HCT116 (cell line): ENCODE data around the gene CATSPERE. TPM values are rescaled to one million over a fixed set of nuclear protein-coding genes. Genes with fewer than 3 reads are reported as not detected.

Source experiments
- ATAC-seq: fragments of 200-7000 bp; cut with Tn5 transposase; 2 replicates; pipeline ENCODE4 v1.9.1; 2020; ENCODE audit warnings: mild to moderate bottlenecking, moderate library complexity
- BruUV-seq: library from RNA; stranded (reverse); fragments of 400-500 nt; replicated peaks from 2 replicates; lab custom pipeline; 2021; lab: Mats Ljungman, UMichigan
- CTCF ChIA-PET: fragments of 300-600 bp; sonication (Branson Sonifier 250); formaldehyde crosslinking; loops from one replicate; lab custom pipeline; 2021; ENCODE audit warnings: antibody characterized with exemption; lab: Charles Lee
- POLR2A ChIA-PET: fragments of 300-600, 350-600 bp; sonication (Branson Sonifier 250); formaldehyde crosslinking; loops from one replicate; lab custom pipeline; 2021; ENCODE audit warnings: antibody characterized with exemption; lab: Charles Lee
- RAD21 ChIA-PET, 2 experiments: fragments of 300-600 bp; sonication (Branson Sonifier 250); formaldehyde crosslinking; loops; one replicate each; lab custom pipeline; 2023; ENCODE audit warnings: low total read pairs in 2 of 2; ENCODE audit not compliant: uncharacterized antibody in 2 of 2, unreplicated experiment in 2 of 2, low non-redundant PET in 1 of 2; lab: Charles Lee
- DNase-seq: peaks from one replicate; pipeline ENCODE4 v3.0.0-alpha.2; 2010; ENCODE audit warnings: low read depth, low spot score
- H2AFZ ChIP-seq: fragments of 200-600 bp; shearing (Covaris generic), sonication (generic); 2 replicates; pipeline ENCODE4 v1.6.1; 2017; ENCODE audit warnings: low read depth, mixed run types, mixed read lengths, antibody characterized with exemption, low read length; ENCODE audit not compliant: poor library complexity, severe bottlenecking
- H3K27ac ChIP-seq: 2 replicates; pipeline ENCODE4 v1.5.1; 2012; ENCODE audit warnings: low read depth, low read length
- H3K27me3 ChIP-seq: fragments of 200-600 bp; sonication (generic); 2 replicates; pipeline ENCODE4 v1.6.1; 2016; ENCODE audit warnings: mixed run types, low read length, mixed read lengths; ENCODE audit not compliant: insufficient read depth
- H3K36me3 ChIP-seq, 2 experiments: fragments of 200-500 bp in 1 of 2; fragments of 200-600 bp in 1 of 2; sonication (Bioruptor generic) in 1 of 2; sonication (generic) in 1 of 2; 2 replicates each; pipeline versions ENCODE4 v1.5.1 to v1.6.1; 2014 to 2016; ENCODE audit warnings: low read length in 2 of 2, inconsistent platforms in 1 of 2, mixed read lengths in 1 of 2, mixed run types in 1 of 2; ENCODE audit not compliant: insufficient read depth in 2 of 2, control insufficient read depth in 1 of 2
- H3K4me1 ChIP-seq, 2 experiments: fragments of 200-600 bp in 1 of 2; sonication (generic) in 1 of 2; 2 replicates each; pipeline versions ENCODE4 v1.5.1 to v1.6.1; 2012 to 2017; ENCODE audit warnings: low read length in 2 of 2, inconsistent platforms in 1 of 2, mild to moderate bottlenecking in 1 of 2, mixed read lengths in 1 of 2, mixed run types in 1 of 2, moderate library complexity in 1 of 2; ENCODE audit not compliant: insufficient read depth in 2 of 2, control insufficient read depth in 1 of 2
- H3K4me2 ChIP-seq: fragments of 200-600 bp; sonication (generic); 2 replicates; pipeline ENCODE4 v1.6.1; 2017; ENCODE audit warnings: mixed run types, low read length, mixed read lengths
- H3K4me3 ChIP-seq, 2 experiments: fragments of 200-600 bp in 1 of 2; sonication (generic) in 1 of 2; replicated peaks in 1 of 2; 2 replicates each; pipeline ENCODE4 v1.5.1; 2011 to 2016; ENCODE audit warnings: low read length in 2 of 2, control low read depth in 1 of 2, low read depth in 1 of 2, mild to moderate bottlenecking in 1 of 2, mixed read lengths in 1 of 2, mixed run types in 1 of 2
- H3K79me2 ChIP-seq: fragments of 200-600 bp; sonication (generic); 2 replicates; pipeline ENCODE4 v1.6.1; 2017; ENCODE audit warnings: mild to moderate bottlenecking, mixed run types, low read length, moderate library complexity, mixed read lengths; ENCODE audit not compliant: insufficient read depth
- H3K9ac ChIP-seq: fragments of 200-600 bp; sonication (generic); 2 replicates; pipeline ENCODE4 v1.6.1; 2016; ENCODE audit warnings: low read length, mixed read lengths
- H3K9me2 ChIP-seq: fragments of 200-600 bp; sonication (generic), shearing (Covaris generic); 2 replicates; pipeline ENCODE4 v1.6.1; 2017; ENCODE audit warnings: mixed run types, mild to moderate bottlenecking, moderate library complexity; ENCODE audit not compliant: insufficient read depth
- H3K9me3 ChIP-seq, 2 experiments: fragments of 200-500 bp in 1 of 2; fragments of 200-600 bp in 1 of 2; sonication (Bioruptor generic) in 1 of 2; sonication (generic) in 1 of 2; 2 replicates each; pipeline ENCODE4 v1.6.1; 2014 to 2017; ENCODE audit warnings: low read length in 2 of 2, mixed read lengths in 2 of 2, inconsistent platforms in 1 of 2, low read depth in 1 of 2, mild to moderate bottlenecking in 1 of 2, mixed run types in 1 of 2, moderate library complexity in 1 of 2; ENCODE audit not compliant: control insufficient read depth in 1 of 2, insufficient read depth in 1 of 2
- H4K20me1 ChIP-seq: fragments of 200-600 bp; sonication (generic), shearing (Covaris generic); 2 replicates; pipeline ENCODE4 v1.6.1; 2017; ENCODE audit warnings: mixed run types, mild to moderate bottlenecking, moderate library complexity; ENCODE audit not compliant: insufficient read depth
- CBX3 ChIP-seq: IDR thresholded peaks from 2 replicates; pipeline ENCODE4 v1.6.1; 2012; ENCODE audit warnings: low read depth
- CEBPB ChIP-seq: IDR thresholded peaks from 2 replicates; pipeline ENCODE4 v1.6.1; 2012; ENCODE audit warnings: low read depth
- CTCF ChIP-seq, 3 experiments: fragments of 200-600 bp in 1 of 3; sonication (generic) in 1 of 3; IDR thresholded peaks in 2 of 3; conservative IDR thresholded peaks in 1 of 3; 2 replicates each; pipeline ENCODE4 v1.5.1; 2012 to 2017; ENCODE audit warnings: low read depth in 2 of 3, low read length in 2 of 3, antibody characterized with exemption in 1 of 3, borderline replicate concordance in 1 of 3, control low read depth in 1 of 3, mild to moderate bottlenecking in 1 of 3, mixed read lengths in 1 of 3, mixed run types in 1 of 3, moderate library complexity in 1 of 3; ENCODE audit not compliant: insufficient read depth in 1 of 3
- POLR2A ChIP-seq: IDR thresholded peaks from 2 replicates; pipeline ENCODE4 v1.7.0; 2011; ENCODE audit warnings: borderline replicate concordance; ENCODE audit not compliant: insufficient read depth, insufficient read length; ENCODE audit errors: extremely low read depth
- SIN3A ChIP-seq: IDR thresholded peaks from 2 replicates; pipeline ENCODE4 v1.6.1; 2012; ENCODE audit warnings: low read depth
- SP1 ChIP-seq: IDR thresholded peaks from 2 replicates; pipeline ENCODE4 v1.6.1; 2012; ENCODE audit warnings: low read depth
- SRF ChIP-seq: IDR thresholded peaks from 2 replicates; pipeline ENCODE4 v1.6.1; 2012; ENCODE audit warnings: low read depth
- intact Hi-C: fragments of 100-400 bp; cut with micrococcal nuclease; formaldehyde crosslinking; loops from 2 replicates; pipeline ENCODE4 v1.10.0; 2022
- total RNA-seq: library from RNA; stranded (reverse); gene quantifications from one replicate; pipeline ENCODE4 v1.2.1, GENCODE V29; 2021; ENCODE audit not compliant: unreplicated experiment
- TF ChIP-seq, protein P1 (sequence below): IDR thresholded peaks from 2 replicates; pipeline ENCODE4 v1.6.1; 2012; ENCODE audit warnings: low read depth

Gene CATSPERE
- total RNA-seq, 1 experiment from 2014 or later: 0.34 TPM

GRCh38 chr1:244634546-244634945 lies 173.5 kb downstream of the CATSPERE start:
- no peak overlapping the region for H3K27ac ChIP-seq
- H3K4me2 ChIP-seq: no peak overlapping the region
- CTCF ChIA-PET: no interaction called here
- no peaks in the 10 kb centered on the region for H3K36me3 ChIP-seq
- POLR2A ChIA-PET: no interaction called here
- H3K9ac ChIP-seq: no peak overlapping the region
- ATAC-seq: no peak
- DNase-seq: no peak
- no TSS peak for BruUV-seq
- H4K20me1 ChIP-seq: no peaks in the 10 kb centered on the region
- H3K79me2 ChIP-seq: no peaks in the 10 kb centered on the region
- no peak overlapping the region for H3K4me3 ChIP-seq
- RAD21 ChIA-PET: no interaction called here
- no peaks in the 10 kb centered on the region for H3K4me1 ChIP-seq
- H3K9me2 ChIP-seq: no peaks in the 10 kb centered on the region
- no peaks in the 10 kb centered on the region for H3K9me3 ChIP-seq
- no peak overlapping the region for H2AFZ ChIP-seq
- intact Hi-C loops: no loop called here
- no peaks in the 10 kb centered on the region for H3K27me3 ChIP-seq
- TF ChIP-seq, protein P1, sequence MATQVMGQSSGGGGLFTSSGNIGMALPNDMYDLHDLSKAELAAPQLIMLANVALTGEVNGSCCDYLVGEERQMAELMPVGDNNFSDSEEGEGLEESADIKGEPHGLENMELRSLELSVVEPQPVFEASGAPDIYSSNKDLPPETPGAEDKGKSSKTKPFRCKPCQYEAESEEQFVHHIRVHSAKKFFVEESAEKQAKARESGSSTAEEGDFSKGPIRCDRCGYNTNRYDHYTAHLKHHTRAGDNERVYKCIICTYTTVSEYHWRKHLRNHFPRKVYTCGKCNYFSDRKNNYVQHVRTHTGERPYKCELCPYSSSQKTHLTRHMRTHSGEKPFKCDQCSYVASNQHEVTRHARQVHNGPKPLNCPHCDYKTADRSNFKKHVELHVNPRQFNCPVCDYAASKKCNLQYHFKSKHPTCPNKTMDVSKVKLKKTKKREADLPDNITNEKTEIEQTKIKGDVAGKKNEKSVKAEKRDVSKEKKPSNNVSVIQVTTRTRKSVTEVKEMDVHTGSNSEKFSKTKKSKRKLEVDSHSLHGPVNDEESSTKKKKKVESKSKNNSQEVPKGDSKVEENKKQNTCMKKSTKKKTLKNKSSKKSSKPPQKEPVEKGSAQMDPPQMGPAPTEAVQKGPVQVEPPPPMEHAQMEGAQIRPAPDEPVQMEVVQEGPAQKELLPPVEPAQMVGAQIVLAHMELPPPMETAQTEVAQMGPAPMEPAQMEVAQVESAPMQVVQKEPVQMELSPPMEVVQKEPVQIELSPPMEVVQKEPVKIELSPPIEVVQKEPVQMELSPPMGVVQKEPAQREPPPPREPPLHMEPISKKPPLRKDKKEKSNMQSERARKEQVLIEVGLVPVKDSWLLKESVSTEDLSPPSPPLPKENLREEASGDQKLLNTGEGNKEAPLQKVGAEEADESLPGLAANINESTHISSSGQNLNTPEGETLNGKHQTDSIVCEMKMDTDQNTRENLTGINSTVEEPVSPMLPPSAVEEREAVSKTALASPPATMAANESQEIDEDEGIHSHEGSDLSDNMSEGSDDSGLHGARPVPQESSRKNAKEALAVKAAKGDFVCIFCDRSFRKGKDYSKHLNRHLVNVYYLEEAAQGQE: no peak
- TF ChIP-seq CTCF (IDR thresholded peaks at IDR 0.05 in 2 of 3, conservative IDR thresholded peaks at IDR 0.05 in 1 of 3; ENCODE audit: borderline replicate concordance in 1 of 3, insufficient read depth in 1 of 3, low read depth in 2 of 3, low read length in 2 of 3) (no peak), POLR2A (no peak), CBX3 (no peak), SRF (no peak), SP1 (no peak), CEBPB (no peak), SIN3A (no peak)
